ENCODE measurements around the gene HMGN4. TPM values are rescaled to one million over a fixed set of nuclear protein-coding genes. Genes with fewer than 3 reads are reported as not detected.
"Not testable (repeated sequence)": the region's sequence is repeated elsewhere in the genome, so short reads cannot be mapped to it uniquely, and the experiment has no call there.

The HMGN4 gene
- total RNA-seq, 2 donors from 2014 or later, result 53.5 to 83.0 TPM

GRCh38 chr6:26502165-26502564 is 36.0 kb upstream of the HMGN4 start:
- Histone ChIP-seq H3K4me3 (peak overlapping the region in 1 of 2 donors; percentile 10), H3K27me3 (replicated peaks; ENCODE audit: insufficient read depth) (no peaks in the 10 kb centered on the region), H3K4me1 (replicated peaks) (no peaks in the 10 kb centered on the region), H3K36me3 (no peaks in the 10 kb centered on the region), H3K9me3 (no peaks in the 10 kb centered on the region), H3K27ac (no peak overlapping the region)
- DNase-seq (ENCODE audit: low spot score), result no peak
- TF ChIP-seq POLR2AphosphoS5 (IDR thresholded peaks at IDR 0.05) (no peak), POLR2A (IDR thresholded peaks at IDR 0.05) (no peak), CTCF (IDR thresholded peaks at IDR 0.05) (no peak)
- intact Hi-C loops (cut with DNase I), result no loop called here

- H3K9me3 ChIP-seq, result no peaks in the 10 kb centered on the region
- no peaks in the 10 kb centered on the region for H3K4me1 ChIP-seq (replicated peaks)
- no peak overlapping the region for H3K4me3 ChIP-seq
- intact Hi-C loops (cut with DNase I), result no loop called here
- DNase-seq (ENCODE audit: low spot score), result no peak
- H3K36me3 ChIP-seq, result no peaks in the 10 kb centered on the region
- TF ChIP-seq POLR2AphosphoS5 (IDR thresholded peaks at IDR 0.05) (no peak), CTCF (IDR thresholded peaks at IDR 0.05) (no peak), POLR2A (IDR thresholded peaks at IDR 0.05) (no peak)
- H3K27ac ChIP-seq, result no peak overlapping the region
- H3K27me3 ChIP-seq (replicated peaks; ENCODE audit: insufficient read depth), result no peaks in the 10 kb centered on the region
- 97% methylated on average over 3 of the region's 3 CpGs for WGBS
Observed at GRCh38 chr6:26502626-26503025, 35.5 kb upstream of the HMGN4 start.

- no peak overlapping the region for H3K27ac ChIP-seq
- H3K4me1 ChIP-seq (replicated peaks), result no peaks in the 10 kb centered on the region
- TF ChIP-seq CTCF (IDR thresholded peaks at IDR 0.05), result no peak
- TF ChIP-seq POLR2A (IDR thresholded peaks at IDR 0.05), result no peak
- no peak for TF ChIP-seq POLR2AphosphoS5 (IDR thresholded peaks at IDR 0.05)
- no peaks in the 10 kb centered on the region for H3K27me3 ChIP-seq (replicated peaks; ENCODE audit: insufficient read depth)
- DNase-seq (ENCODE audit: low spot score), result no peak
- no peaks in the 10 kb centered on the region for H3K36me3 ChIP-seq
- intact Hi-C loops (cut with DNase I), result no loop called here
- 45% methylated on average over 3 of the region's 3 CpGs for WGBS
- H3K4me3 ChIP-seq, result no peak overlapping the region
- no peaks in the 10 kb centered on the region for H3K9me3 ChIP-seq
Observed at GRCh38 chr6:26507658-26508057, 30.5 kb upstream of the HMGN4 start.

- H3K4me3 ChIP-seq; H3K27me3 ChIP-seq (replicated peaks; ENCODE audit: insufficient read depth); H3K9me3 ChIP-seq; H3K36me3 ChIP-seq; intact Hi-C loops (cut with DNase I); H3K27ac ChIP-seq; DNase-seq (ENCODE audit: low spot score); H3K4me1 ChIP-seq (replicated peaks): not testable (repeated sequence)
- 87% methylated on average over 8 of the region's 8 CpGs for WGBS
Observed at GRCh38 chr6:26511033-26511432, 27.1 kb upstream of the HMGN4 start.

GRCh38 chr6:26514984-26515383 is 23.2 kb upstream of the HMGN4 start:
- Histone ChIP-seq H3K27me3 (replicated peaks; ENCODE audit: insufficient read depth) (no peaks in the 10 kb centered on the region), H3K4me3 (no peak overlapping the region), H3K36me3 (no peaks in the 10 kb centered on the region), H3K27ac (no peak overlapping the region), H3K4me1 (replicated peaks) (no peaks in the 10 kb centered on the region), H3K9me3 (no peaks in the 10 kb centered on the region)
- TF ChIP-seq POLR2A (IDR thresholded peaks at IDR 0.05), result no peak
- no peak for TF ChIP-seq CTCF (IDR thresholded peaks at IDR 0.05)
- TF ChIP-seq POLR2AphosphoS5 (IDR thresholded peaks at IDR 0.05), result no peak
- no peak for DNase-seq (ENCODE audit: low spot score)
- intact Hi-C loops (cut with DNase I), result no loop called here
- 77% methylated on average over 2 of the region's 2 CpGs for WGBS

All from prostate gland (tissue), 2 donors.